ENCODE data around the gene HNRNPH3. TPM values are rescaled to one million over a fixed set of nuclear protein-coding genes. Genes with fewer than 3 reads are reported as not detected.
A peak's percentile ranks its signal among the peaks of the same experiment; 100 is the strongest.

The HNRNPH3 gene, protein sequence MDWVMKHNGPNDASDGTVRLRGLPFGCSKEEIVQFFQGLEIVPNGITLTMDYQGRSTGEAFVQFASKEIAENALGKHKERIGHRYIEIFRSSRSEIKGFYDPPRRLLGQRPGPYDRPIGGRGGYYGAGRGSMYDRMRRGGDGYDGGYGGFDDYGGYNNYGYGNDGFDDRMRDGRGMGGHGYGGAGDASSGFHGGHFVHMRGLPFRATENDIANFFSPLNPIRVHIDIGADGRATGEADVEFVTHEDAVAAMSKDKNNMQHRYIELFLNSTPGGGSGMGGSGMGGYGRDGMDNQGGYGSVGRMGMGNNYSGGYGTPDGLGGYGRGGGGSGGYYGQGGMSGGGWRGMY
- total RNA-seq, result 176 and 184 TPM in 2 replicates

DNA sequence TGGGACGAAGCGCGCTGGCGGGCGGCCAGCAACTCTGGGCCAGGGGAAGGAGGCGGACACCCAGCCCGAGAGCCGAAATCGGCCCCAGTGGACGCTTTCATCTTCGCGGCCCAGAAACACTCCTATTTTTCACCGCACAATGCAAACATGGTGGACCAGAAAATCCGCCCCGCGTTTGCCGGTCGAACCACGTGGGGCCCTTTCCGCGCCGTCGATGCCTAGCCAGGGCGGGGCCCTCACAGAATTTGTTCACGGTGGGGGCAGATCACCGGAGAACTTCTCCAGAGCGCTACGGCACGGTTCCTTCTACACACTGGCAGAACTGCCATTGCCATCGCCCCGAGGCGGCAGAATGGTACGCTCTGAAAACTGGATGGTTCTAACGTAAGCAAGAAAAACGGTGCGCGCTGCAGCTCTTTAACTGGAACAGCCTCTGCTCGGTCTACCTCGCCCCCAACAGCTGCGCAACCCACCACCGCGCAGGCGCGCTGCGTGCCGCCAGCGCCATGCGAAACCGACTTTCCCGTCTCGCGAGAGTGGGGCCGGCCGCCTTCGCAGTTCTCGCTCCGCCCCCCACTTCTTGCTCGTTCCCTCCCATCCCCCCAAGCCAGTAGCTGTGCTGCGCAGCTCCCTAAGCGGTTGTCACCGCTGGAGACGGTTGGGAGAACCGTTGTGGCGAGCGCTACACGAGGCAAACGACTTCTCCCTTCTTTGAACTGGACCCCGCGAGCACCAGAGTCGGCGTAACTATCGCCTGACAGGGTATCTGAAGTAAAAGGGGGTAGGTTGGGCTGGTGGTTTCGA is at the start of gene HNRNPH3:
Gene HNRNPH3 (plus strand): TSS at position 610 of the 804 bp plus-strand sequence. CDS start 5,158 bp downstream, outside the sequence.
- DNase-seq (ENCODE audit: low spot score), result peak; percentile 99
- Mint-ChIP-seq H3K27ac (peak within 1 kb of the TSS; percentile 99), H3K4me1 (ENCODE audit: low read depth) (peaks cover 66% of the 10 kb centered on the region), H3K36me3 (ENCODE audit: low read depth) (peaks cover 36% of the 10 kb centered on the region), H3K4me3 (peak within 1 kb of the TSS; percentile 100), H3K27me3 (ENCODE audit: insufficient read depth) (peaks cover 1% of the 10 kb centered on the region), H3K9me3 (no peaks in the 10 kb centered on the region)
- intact Hi-C loops (cut with micrococcal nuclease), result loop anchor here (1.0 to 5.0 kb wide), 10 partner anchors 76 to 570 kb away; partner anchors contain the start of genes ATOH7, CCAR1, DDX50 and DNA2

DNA sequence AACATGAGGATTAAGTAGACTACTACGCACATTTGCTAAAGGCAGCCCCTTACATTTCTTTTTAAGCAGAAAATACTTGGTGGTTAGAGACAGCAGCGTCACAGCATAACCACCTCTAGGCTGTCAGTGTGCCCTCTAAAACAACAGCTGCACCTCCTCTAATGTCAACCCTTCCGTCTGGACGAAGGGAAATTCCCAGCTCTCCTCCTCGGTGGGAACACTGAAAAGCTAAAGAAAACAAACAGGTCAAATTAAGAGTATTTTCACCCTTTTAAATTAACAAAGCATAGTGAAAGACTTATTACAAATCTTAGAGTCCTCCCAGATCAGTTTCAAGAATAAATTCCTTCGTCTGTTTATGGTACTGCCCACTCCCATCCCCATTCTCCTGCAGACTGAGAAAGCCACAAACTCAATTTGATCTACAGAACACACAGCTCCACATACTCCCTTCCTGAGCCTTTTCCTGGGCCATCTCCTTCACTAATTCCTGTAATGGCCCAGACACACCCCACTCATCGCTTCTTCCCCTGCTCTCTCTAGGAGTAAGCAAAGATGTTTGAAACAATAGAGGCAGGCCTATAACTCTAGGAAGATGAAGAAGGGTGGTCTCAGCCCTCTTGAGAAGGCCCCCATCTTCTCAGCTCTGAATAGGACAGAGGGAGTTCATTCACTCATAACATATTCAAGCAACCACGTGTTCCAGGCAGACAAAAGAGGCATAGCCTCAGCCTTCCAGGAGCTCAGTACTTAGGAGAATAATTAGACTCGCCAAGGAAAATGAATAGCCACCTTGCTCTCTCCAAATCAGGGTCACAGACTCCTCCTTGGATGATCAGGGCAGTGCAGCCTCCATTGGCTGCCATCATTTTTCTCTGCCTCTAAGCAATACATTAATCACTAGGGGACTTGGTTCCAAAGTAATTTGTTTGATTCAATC is 47.5 kb upstream of the HNRNPH3 start:
- Mint-ChIP-seq H3K4me3 (no peak overlapping the region), H3K4me1 (ENCODE audit: low read depth) (no peaks in the 10 kb centered on the region), H3K27ac (no peak overlapping the region), H3K27me3 (ENCODE audit: insufficient read depth) (peaks cover 3% of the 10 kb centered on the region), H3K9me3 (no peaks in the 10 kb centered on the region), H3K36me3 (ENCODE audit: low read depth) (no peaks in the 10 kb centered on the region)
- DNase-seq (ENCODE audit: low spot score), result no peak
- intact Hi-C loops (cut with micrococcal nuclease), result no loop called here

DNA sequence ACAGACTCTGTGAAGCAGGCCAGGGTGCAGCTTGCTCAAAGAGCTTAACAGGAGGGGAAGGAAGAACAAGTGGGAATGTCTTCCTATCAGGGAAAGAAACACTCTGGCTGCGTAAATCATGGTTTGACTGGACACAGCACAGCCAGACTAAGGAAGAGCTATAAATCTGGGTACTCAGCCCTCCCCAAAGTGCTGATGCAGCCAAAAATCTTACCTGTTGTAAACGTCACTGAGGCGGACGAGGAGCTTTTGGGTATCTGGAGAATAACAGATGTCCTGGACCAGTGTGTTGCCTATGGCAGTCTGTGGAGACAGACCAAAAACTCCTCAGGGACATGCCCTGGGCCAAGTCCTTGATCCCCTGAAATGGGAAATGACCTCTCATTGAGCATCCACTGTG is 43.1 kb upstream of the HNRNPH3 start:
- intact Hi-C loops (cut with micrococcal nuclease), result no loop called here
- H3K27ac Mint-ChIP-seq, result no peak overlapping the region
- H3K4me3 Mint-ChIP-seq, result no peak overlapping the region
- no peaks in the 10 kb centered on the region for H3K9me3 Mint-ChIP-seq
- no peaks in the 10 kb centered on the region for H3K4me1 Mint-ChIP-seq (ENCODE audit: low read depth)
- no peak for DNase-seq (ENCODE audit: low spot score)
- H3K27me3 Mint-ChIP-seq (ENCODE audit: insufficient read depth), result peaks cover 3% of the 10 kb centered on the region
- no peaks in the 10 kb centered on the region for H3K36me3 Mint-ChIP-seq (ENCODE audit: low read depth)

DNA sequence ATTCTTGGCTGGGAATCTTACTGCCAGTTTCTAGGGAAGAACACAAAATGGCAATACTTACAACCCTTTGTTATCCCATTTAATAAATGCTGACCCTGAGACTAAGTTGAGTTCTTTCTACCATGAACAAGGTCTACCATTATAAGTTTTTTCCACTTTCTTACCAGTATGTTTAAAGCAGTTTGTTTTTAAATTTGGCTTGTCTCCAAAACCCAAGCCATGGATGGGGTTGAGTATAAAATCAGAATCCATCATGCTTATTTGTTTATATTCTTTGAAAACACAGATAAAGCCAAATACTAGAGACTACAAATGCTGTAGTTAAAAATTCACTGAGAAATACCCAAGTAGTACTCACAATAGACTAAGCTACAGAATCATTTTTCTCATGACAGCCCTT is 41.1 kb upstream of the HNRNPH3 start:
- Mint-ChIP-seq H3K4me1 (ENCODE audit: low read depth) (no peaks in the 10 kb centered on the region), H3K9me3 (no peaks in the 10 kb centered on the region), H3K36me3 (ENCODE audit: low read depth) (no peaks in the 10 kb centered on the region), H3K4me3 (no peak overlapping the region), H3K27me3 (ENCODE audit: insufficient read depth) (peaks cover 3% of the 10 kb centered on the region), H3K27ac (no peak overlapping the region)
- intact Hi-C loops (cut with micrococcal nuclease), result no loop called here
- DNase-seq (ENCODE audit: low spot score), result no peak

DNA sequence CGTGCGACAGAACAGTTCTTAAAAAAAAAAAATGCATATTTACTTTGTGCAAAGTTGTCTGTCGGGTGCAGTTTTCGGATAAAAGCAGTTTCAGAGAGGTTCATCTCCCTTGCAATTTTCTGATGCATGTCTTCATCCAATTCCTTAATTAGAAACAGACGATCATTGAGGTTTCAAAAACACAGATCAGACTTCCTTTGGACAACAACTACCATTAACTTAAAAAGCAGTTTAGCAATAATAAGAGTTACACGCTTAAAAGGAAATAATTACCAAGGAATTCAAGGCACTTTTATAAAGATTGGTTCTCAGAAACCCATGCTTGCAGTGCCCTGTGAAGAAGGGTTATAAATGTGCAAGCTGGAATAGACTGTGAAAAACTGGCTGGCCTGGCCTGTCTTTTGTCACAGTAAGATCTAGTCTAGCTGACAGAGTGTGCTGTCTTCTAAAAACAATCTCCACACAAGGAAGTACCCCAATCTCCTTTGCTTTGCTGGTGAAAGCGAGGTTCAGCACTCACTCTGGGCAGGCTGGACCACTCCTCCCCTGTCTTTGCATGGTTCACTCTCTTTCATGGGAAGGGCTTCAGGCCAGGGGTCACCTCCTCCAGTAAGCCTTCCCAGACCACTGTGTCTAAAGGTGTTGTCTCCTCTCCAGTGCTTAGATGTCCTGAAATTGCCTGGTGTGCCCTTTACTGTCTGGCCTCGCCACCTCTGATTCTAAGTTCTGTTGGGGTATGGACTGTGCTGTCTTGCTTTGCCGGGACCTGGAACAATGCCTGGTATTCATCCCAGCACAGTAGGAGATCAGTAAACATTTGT is 34.8 kb upstream of the HNRNPH3 start:
- Mint-ChIP-seq H3K4me1 (ENCODE audit: low read depth) (no peaks in the 10 kb centered on the region), H3K9me3 (no peaks in the 10 kb centered on the region), H3K27ac (no peak overlapping the region), H3K27me3 (ENCODE audit: insufficient read depth) (no peaks in the 10 kb centered on the region), H3K36me3 (ENCODE audit: low read depth) (no peaks in the 10 kb centered on the region), H3K4me3 (no peak overlapping the region)
- intact Hi-C loops (cut with micrococcal nuclease), result no loop called here
- DNase-seq (ENCODE audit: low spot score), result no peak

DNA sequence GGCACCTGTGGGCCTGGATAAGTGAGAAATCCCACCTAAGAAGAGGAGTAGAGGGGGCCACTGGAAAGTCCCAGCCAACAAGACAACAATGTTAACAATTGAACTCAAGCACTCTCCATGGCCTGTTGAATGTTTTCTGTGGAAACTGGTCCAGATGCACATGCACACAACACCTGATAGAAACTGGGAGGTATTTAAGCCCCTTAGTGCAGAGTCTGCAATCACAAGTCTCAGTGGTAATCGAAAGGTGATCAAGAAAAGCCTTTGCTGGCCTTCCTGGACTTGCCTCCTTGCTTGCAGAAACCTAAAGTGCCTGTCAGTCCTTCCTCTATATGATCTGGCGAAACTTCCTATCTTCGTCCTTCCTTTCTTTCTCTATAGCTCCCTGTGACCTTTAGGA is 30.6 kb upstream of the HNRNPH3 start:
- Mint-ChIP-seq H3K4me1 (ENCODE audit: low read depth) (no peaks in the 10 kb centered on the region), H3K9me3 (no peaks in the 10 kb centered on the region), H3K27me3 (ENCODE audit: insufficient read depth) (no peaks in the 10 kb centered on the region), H3K4me3 (no peak overlapping the region), H3K27ac (no peak overlapping the region), H3K36me3 (ENCODE audit: low read depth) (no peaks in the 10 kb centered on the region)
- intact Hi-C loops (cut with micrococcal nuclease), result no loop called here
- DNase-seq (ENCODE audit: low spot score), result no peak

DNA sequence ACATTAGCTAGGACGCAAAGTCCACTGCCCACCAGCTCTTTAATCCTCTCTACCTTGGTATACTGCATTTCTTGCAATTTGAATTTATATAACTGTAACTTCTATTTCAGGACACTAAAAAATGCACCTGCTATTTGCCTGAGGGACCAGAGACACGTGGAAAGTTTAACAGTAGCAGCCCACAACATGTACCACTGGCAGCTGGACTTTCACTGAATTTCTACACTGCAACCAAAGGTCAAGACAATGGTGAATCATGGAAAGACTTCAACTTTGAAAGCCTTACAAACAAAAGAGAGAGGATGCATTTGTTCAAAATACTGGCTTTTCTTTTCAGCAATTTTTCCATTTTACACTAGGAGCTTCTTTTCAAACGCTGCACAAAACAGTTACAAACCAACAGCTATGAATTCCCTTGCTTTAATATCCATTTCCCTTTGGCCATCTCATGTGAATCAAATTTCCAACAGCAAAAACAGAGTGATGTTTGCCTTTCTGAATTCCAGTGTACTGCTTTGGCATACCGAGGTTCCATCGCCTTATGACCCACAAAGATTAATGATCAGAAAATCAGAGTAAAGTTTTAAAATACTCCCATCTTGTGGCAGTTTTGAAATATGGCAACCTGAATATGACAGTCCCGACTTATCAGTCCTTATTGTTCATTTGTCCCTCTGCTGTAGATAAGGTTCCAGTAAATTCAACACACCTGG is 29.9 kb upstream of the HNRNPH3 start:
- no peak for DNase-seq (ENCODE audit: low spot score)
- Mint-ChIP-seq H3K4me3 (no peak overlapping the region), H3K9me3 (no peaks in the 10 kb centered on the region), H3K27ac (no peak overlapping the region), H3K27me3 (ENCODE audit: insufficient read depth) (no peaks in the 10 kb centered on the region), H3K36me3 (ENCODE audit: low read depth) (no peaks in the 10 kb centered on the region), H3K4me1 (ENCODE audit: low read depth) (no peaks in the 10 kb centered on the region)
- intact Hi-C loops (cut with micrococcal nuclease), result loop anchor here (1.0 kb wide), 3 partner anchors 90 to 514 kb away; no protein-coding TSS in a partner anchor

DNA sequence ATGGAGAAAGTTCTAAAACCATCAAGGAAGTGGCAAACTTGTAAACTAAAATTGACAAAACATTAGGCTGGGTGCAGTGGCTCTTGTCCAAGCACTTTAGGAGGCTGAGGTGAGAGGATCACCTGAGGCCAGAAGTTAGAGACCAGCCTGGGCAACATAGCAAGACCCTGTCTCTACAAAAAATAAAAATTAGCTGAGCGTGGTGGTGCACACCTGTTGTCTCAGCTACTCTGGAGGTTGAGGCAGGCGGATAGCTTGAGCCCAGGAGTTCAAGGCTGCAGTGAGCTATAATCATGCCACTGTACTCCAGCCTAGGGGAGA is 29.4 kb upstream of the HNRNPH3 start:
- Mint-ChIP-seq H3K36me3 (ENCODE audit: low read depth) (no peaks in the 10 kb centered on the region), H3K4me3 (no peak overlapping the region), H3K27me3 (ENCODE audit: insufficient read depth) (no peaks in the 10 kb centered on the region), H3K27ac (no peak overlapping the region), H3K4me1 (ENCODE audit: low read depth) (no peaks in the 10 kb centered on the region), H3K9me3 (no peaks in the 10 kb centered on the region)
- intact Hi-C loops (cut with micrococcal nuclease), result loop anchor here (1.0 kb wide), 3 partner anchors 90 to 514 kb away; no protein-coding TSS in a partner anchor
- no peak for DNase-seq (ENCODE audit: low spot score)

DNA sequence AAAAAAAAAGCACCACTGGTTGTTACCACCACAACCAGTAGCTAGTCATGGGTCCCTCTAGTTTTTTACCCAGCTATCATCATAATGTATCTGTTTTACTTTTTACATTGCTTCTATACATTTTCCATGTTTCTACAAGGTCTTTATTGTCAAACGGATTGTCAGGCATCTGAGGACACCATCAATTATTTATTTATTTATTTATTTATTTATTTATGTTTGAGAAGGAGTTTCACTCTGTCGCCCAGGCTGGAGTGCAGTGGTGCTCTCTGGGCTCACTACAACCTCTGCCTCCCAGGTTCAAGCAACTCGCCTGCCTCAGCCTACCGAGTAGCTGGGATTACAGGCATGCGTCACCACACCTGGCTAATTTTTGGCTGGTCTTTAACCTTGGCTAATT is 29.0 kb upstream of the HNRNPH3 start:
- no peak overlapping the region for H3K27ac Mint-ChIP-seq
- DNase-seq (ENCODE audit: low spot score), result no peak
- no peak overlapping the region for H3K4me3 Mint-ChIP-seq
- no peaks in the 10 kb centered on the region for H3K4me1 Mint-ChIP-seq (ENCODE audit: low read depth)
- no peaks in the 10 kb centered on the region for H3K27me3 Mint-ChIP-seq (ENCODE audit: insufficient read depth)
- H3K9me3 Mint-ChIP-seq, result no peaks in the 10 kb centered on the region
- intact Hi-C loops (cut with micrococcal nuclease), result loop anchor here (1.0 kb wide), 3 partner anchors 91 to 515 kb away; no protein-coding TSS in a partner anchor
- H3K36me3 Mint-ChIP-seq (ENCODE audit: low read depth), result no peaks in the 10 kb centered on the region

DNA sequence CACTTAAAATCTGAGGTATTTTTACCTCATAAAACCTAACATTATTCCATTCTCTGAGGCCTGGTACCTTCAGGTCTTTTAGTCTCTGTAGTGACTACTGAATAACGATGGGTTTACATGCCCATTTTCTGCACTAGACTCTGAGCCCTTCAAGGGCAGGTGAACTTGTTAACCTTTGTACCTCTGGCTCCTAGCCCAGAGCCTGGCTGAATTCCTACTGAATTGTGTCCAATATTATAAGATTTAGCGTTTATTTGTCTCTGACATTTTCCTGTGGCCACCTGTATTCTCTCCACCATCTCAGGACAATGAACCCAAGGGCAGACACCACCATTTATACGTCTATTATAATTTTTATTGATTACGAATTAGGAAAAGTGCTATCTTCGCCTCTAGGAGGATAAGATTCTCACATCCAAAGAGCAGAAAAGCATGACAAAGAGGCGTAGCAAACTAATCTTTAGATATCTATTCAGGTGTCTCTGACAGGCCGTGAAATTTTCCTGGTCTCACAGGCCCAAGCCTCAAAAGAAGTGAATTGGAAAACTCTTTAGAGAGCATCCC is 27.9 kb upstream of the HNRNPH3 start:
- no peaks in the 10 kb centered on the region for H3K9me3 Mint-ChIP-seq
- intact Hi-C loops (cut with micrococcal nuclease), result no loop called here
- no peaks in the 10 kb centered on the region for H3K36me3 Mint-ChIP-seq (ENCODE audit: low read depth)
- H3K4me1 Mint-ChIP-seq (ENCODE audit: low read depth), result no peaks in the 10 kb centered on the region
- H3K27me3 Mint-ChIP-seq (ENCODE audit: insufficient read depth), result peaks cover 2% of the 10 kb centered on the region
- H3K27ac Mint-ChIP-seq, result no peak overlapping the region
- no peak overlapping the region for H3K4me3 Mint-ChIP-seq
- no peak for DNase-seq (ENCODE audit: low spot score)

DNA sequence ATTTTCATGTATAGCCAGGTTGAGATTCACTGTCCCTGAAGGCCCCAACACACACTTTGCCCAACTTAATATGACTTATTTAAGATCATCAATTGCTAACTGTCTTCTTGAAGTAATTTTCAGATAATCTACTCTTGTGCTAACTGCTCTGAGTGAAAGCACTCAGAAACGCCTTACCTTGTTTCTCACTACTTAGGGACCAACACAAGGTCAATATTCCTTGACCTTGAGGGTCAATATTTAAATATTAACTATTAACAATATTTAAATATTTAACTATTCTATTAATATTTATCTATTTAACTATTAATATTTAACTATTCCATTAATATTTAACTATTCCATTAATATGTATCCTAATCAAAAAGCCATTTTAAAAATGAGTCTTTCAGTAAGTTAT is 26.0 kb upstream of the HNRNPH3 start:
- H3K36me3 Mint-ChIP-seq (ENCODE audit: low read depth), result no peaks in the 10 kb centered on the region
- H3K27ac Mint-ChIP-seq, result no peak overlapping the region
- intact Hi-C loops (cut with micrococcal nuclease), result no loop called here
- no peak overlapping the region for H3K4me3 Mint-ChIP-seq
- no peak for DNase-seq (ENCODE audit: low spot score)
- no peaks in the 10 kb centered on the region for H3K9me3 Mint-ChIP-seq
- H3K4me1 Mint-ChIP-seq (ENCODE audit: low read depth), result no peaks in the 10 kb centered on the region
- peaks cover 4% of the 10 kb centered on the region for H3K27me3 Mint-ChIP-seq (ENCODE audit: insufficient read depth)

Measured in activated T-helper 1 cell treated with anti-CD3 and anti-CD28 coated beads, Interleukin-12 subunit alpha, Interleukin-12 subunit beta, Interleukin-2, Interleukin-4 antibody, amounts not matched to agents 30 ng/mL and 10 ng/mL and 1 ng/mL, durations not matched to agents 14 hours and 24 hours and 36 hours (primary cell).